Liver (tissue), 9 donors: ENCODE data around the gene SGIP1. TPM values are rescaled to one million over a fixed set of nuclear protein-coding genes. Genes with fewer than 3 reads are reported as not detected.

Source experiments
- DNase-seq: peaks from one replicate; pipeline ENCODE4 v3.0.0-alpha.2; 2017; ENCODE audit warnings: low spot score
- H3K27ac ChIP-seq, 2 donors: one replicate each; pipeline ENCODE4 v1.7.0; 2013; ENCODE audit warnings: inconsistent platforms in 2 of 2, low read length in 2 of 2, control low read depth in 1 of 2, low read depth in 1 of 2, mild to moderate bottlenecking in 1 of 2
- H3K27me3 ChIP-seq, 4 donors: one replicate each; pipeline versions ENCODE4 v1.6.1 to v1.7.0; 2013; ENCODE audit warnings: low read length in 3 of 4, inconsistent platforms in 1 of 4, mild to moderate bottlenecking in 1 of 4, moderate library complexity in 1 of 4; ENCODE audit not compliant: control insufficient read depth in 4 of 4, insufficient read depth in 4 of 4
- H3K36me3 ChIP-seq, 4 donors: one replicate each; pipeline versions ENCODE4 v1.6.1 to v1.7.0; 2013; ENCODE audit warnings: low read length in 3 of 4, mild to moderate bottlenecking in 3 of 4, low read depth in 1 of 4, moderate library complexity in 1 of 4; ENCODE audit not compliant: control insufficient read depth in 4 of 4, insufficient read depth in 3 of 4
- H3K4me1 ChIP-seq, 4 donors: one replicate each; pipeline versions ENCODE4 v1.6.1 to v1.7.0; 2013; ENCODE audit warnings: low read length in 3 of 4, mild to moderate bottlenecking in 3 of 4, moderate library complexity in 1 of 4; ENCODE audit not compliant: control insufficient read depth in 4 of 4, insufficient read depth in 4 of 4
- H3K4me3 ChIP-seq, 3 donors: one replicate each; pipeline versions ENCODE4 v1.6.1 to v1.7.0; 2013; ENCODE audit warnings: low read length in 3 of 3, control low read depth in 1 of 3, low read depth in 1 of 3, mild to moderate bottlenecking in 1 of 3
- H3K9ac ChIP-seq, 2 donors: one replicate each; pipeline ENCODE4 v1.7.0; 2013; ENCODE audit warnings: low read length in 2 of 2, mild to moderate bottlenecking in 2 of 2, moderate library complexity in 2 of 2, control low read depth in 1 of 2, low read depth in 1 of 2
- H3K9me3 ChIP-seq, 4 donors: one replicate each; pipeline versions ENCODE4 v1.6.1 to v1.7.0; 2013; ENCODE audit warnings: low read length in 3 of 4; ENCODE audit not compliant: control insufficient read depth in 4 of 4
- ATF3 ChIP-seq: IDR thresholded peaks from 2 replicates; pipeline ENCODE4 v1.6.1; 2016; ENCODE audit warnings: antibody characterized with exemption
- EGR1 ChIP-seq, 2 donors: IDR thresholded peaks; 2 replicates each; pipeline ENCODE4 v1.6.1; 2016 to 2018; ENCODE audit warnings: antibody characterized with exemption in 2 of 2, low read depth in 2 of 2
- FOXA1 ChIP-seq: IDR thresholded peaks from 2 replicates; pipeline ENCODE4 v1.6.1; 2016; ENCODE audit warnings: antibody characterized with exemption
- FOXA2 ChIP-seq: IDR thresholded peaks from 2 replicates; pipeline ENCODE4 v1.6.1; 2016; ENCODE audit warnings: antibody characterized with exemption
- GABPA ChIP-seq, 2 donors: IDR thresholded peaks in 1 of 2; conservative IDR thresholded peaks in 1 of 2; 2 replicates each; pipeline ENCODE4 v1.6.1; 2016; ENCODE audit warnings: antibody characterized with exemption in 2 of 2, mild to moderate bottlenecking in 1 of 2, moderate library complexity in 1 of 2
- HNF4A ChIP-seq, 2 donors: conservative IDR thresholded peaks; 2 replicates each; pipeline ENCODE4 v1.6.1; 2016; ENCODE audit warnings: antibody characterized with exemption in 2 of 2, mild to moderate bottlenecking in 2 of 2
- HNF4G ChIP-seq: IDR thresholded peaks from 2 replicates; pipeline ENCODE4 v1.6.1; 2016; ENCODE audit warnings: antibody characterized with exemption
- JUND ChIP-seq, 2 donors: IDR thresholded peaks; 2 replicates each; pipeline ENCODE4 v1.6.1; 2016; ENCODE audit warnings: antibody characterized with exemption in 2 of 2
- MAX ChIP-seq: IDR thresholded peaks from 2 replicates; pipeline ENCODE4 v1.6.1; 2016; ENCODE audit warnings: antibody characterized with exemption
- NR2F2 ChIP-seq: IDR thresholded peaks from 2 replicates; pipeline ENCODE4 v1.6.1; 2016; ENCODE audit warnings: antibody characterized with exemption
- RAD21 ChIP-seq, 2 donors: IDR thresholded peaks; 2 replicates each; pipeline ENCODE4 v1.6.1; 2016; ENCODE audit warnings: antibody characterized with exemption in 2 of 2, mild to moderate bottlenecking in 2 of 2
- REST ChIP-seq: IDR thresholded peaks from 2 replicates; pipeline ENCODE4 v1.6.1; 2016; ENCODE audit warnings: antibody characterized with exemption, mild to moderate bottlenecking
- RXRA ChIP-seq, 2 donors: IDR thresholded peaks; 2 replicates each; pipeline ENCODE4 v1.6.1; 2017 to 2018; ENCODE audit warnings: antibody characterized with exemption in 2 of 2, mild to moderate bottlenecking in 1 of 2
- SP1 ChIP-seq: IDR thresholded peaks from 2 replicates; pipeline ENCODE4 v1.6.1; 2018; ENCODE audit warnings: antibody characterized with exemption, mild to moderate bottlenecking
- TAF1 ChIP-seq: conservative IDR thresholded peaks from 2 replicates; pipeline ENCODE4 v1.6.1; 2016; ENCODE audit warnings: antibody characterized with exemption, mild to moderate bottlenecking
- YY1 ChIP-seq: IDR thresholded peaks from 2 replicates; pipeline ENCODE4 v1.6.1; 2016; ENCODE audit warnings: antibody characterized with exemption, mild to moderate bottlenecking
- WGBS: extraction: QIAGEN DNeasy Blood & Tissue Kit; methylation state at CpG from one replicate; pipeline ENCODE4 v1.1.7; 2013; 5-methylcytosine and 5-hydroxymethylcytosine counted together
- polyA plus RNA-seq, 2 donors: library from polyadenylated mRNA; stranded (reverse) in 1 of 2; unstranded in 1 of 2; fragments of 200-250 nt in 1 of 2; fragments of >200 nt in 1 of 2; fragmentation: Nextera tagmentation in 1 of 2; extraction: Ambion mirVana in 1 of 2; gene quantifications; one replicate each; pipeline versions ENCODE4 v1.2.1 to v1.2.3, GENCODE V29; 2013 to 2015
- total RNA-seq, 2 donors: library from RNA; depleted of rRNA; stranded (reverse); fragments of >200 nt; gene quantifications; one replicate each; pipeline ENCODE4 v1.2.3, GENCODE V29; 2014
- TF ChIP-seq, protein P1 (sequence below): fragments of 150-350 bp; IDR thresholded peaks from 2 replicates; pipeline ENCODE4 v1.5.1; 2017; ENCODE audit warnings: improper control_type of control experiment, low read depth, low read length; ENCODE audit not compliant: missing input control
- donor health status: healthy.
- donor health status: healthy.
- donor health status: healthy.
- donor health status: healthy.
- donor health status: healthy.

The SGIP1 gene
- total and polyA plus RNA-seq, 4 donors: 0.09 to 2.5 (median 0.38) TPM

- no peak for DNase-seq
- Histone ChIP-seq H3K4me1 (no peaks in the 10 kb centered on the region), H3K27ac (no peak overlapping the region), H3K4me3 (no peak overlapping the region), H3K36me3 (no peaks in the 10 kb centered on the region), H3K27me3 (no peaks in the 10 kb centered on the region), H3K9me3 (peaks cover 0 to 7% (median 1%) of the 10 kb centered on the region in 4 donors), H3K9ac (no peak overlapping the region)
- TF ChIP-seq SP1 (no peak), FOXA2 (no peak), TAF1 (no peak), RAD21 (IDR thresholded peaks at IDR 0.05) (no peak), REST (no peak), YY1 (no peak), NR2F2 (no peak), HNF4G (no peak), MAX (no peak), HNF4A (conservative IDR thresholded peaks at IDR 0.05) (no peak), FOXA1 (no peak), ATF3 (no peak), EGR1 (IDR thresholded peaks at IDR 0.05; ENCODE audit: low read depth in 2 of 2) (no peak)
- TF ChIP-seq, protein P1, sequence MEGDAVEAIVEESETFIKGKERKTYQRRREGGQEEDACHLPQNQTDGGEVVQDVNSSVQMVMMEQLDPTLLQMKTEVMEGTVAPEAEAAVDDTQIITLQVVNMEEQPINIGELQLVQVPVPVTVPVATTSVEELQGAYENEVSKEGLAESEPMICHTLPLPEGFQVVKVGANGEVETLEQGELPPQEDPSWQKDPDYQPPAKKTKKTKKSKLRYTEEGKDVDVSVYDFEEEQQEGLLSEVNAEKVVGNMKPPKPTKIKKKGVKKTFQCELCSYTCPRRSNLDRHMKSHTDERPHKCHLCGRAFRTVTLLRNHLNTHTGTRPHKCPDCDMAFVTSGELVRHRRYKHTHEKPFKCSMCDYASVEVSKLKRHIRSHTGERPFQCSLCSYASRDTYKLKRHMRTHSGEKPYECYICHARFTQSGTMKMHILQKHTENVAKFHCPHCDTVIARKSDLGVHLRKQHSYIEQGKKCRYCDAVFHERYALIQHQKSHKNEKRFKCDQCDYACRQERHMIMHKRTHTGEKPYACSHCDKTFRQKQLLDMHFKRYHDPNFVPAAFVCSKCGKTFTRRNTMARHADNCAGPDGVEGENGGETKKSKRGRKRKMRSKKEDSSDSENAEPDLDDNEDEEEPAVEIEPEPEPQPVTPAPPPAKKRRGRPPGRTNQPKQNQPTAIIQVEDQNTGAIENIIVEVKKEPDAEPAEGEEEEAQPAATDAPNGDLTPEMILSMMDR: no peak
- WGBS: 81% methylated on average over 2 of the region's 2 CpGs
These were observed 153.4 kb downstream of the SGIP1 start for GRCh38 chr1:66687358-66687757.

GRCh38 chr1:66690666-66691381 is 156.9 kb downstream of the SGIP1 start:
- no peaks in the 10 kb centered on the region for H3K4me1 ChIP-seq
- H3K4me3 ChIP-seq: no peak overlapping the region
- peaks cover 0 to 7% (median 1%) of the 10 kb centered on the region in 4 donors for H3K9me3 ChIP-seq
- WGBS: 72% methylated on average over 7 of the region's 7 CpGs
- no peaks in the 10 kb centered on the region for H3K36me3 ChIP-seq
- H3K9ac ChIP-seq: no peak overlapping the region
- no peak for DNase-seq
- no peak overlapping the region for H3K27ac ChIP-seq
- no peaks in the 10 kb centered on the region for H3K27me3 ChIP-seq
- TF ChIP-seq MAX (no peak), GABPA (IDR thresholded peaks at IDR 0.05 in 1 of 2, conservative IDR thresholded peaks at IDR 0.05 in 1 of 2) (no peak), YY1 (no peak), TAF1 (no peak), REST (no peak), SP1 (no peak), FOXA1 (no peak), RXRA (IDR thresholded peaks at IDR 0.05) (no peak), EGR1 (IDR thresholded peaks at IDR 0.05; ENCODE audit: low read depth in 2 of 2) (no peak), HNF4A (conservative IDR thresholded peaks at IDR 0.05) (no peak), NR2F2 (no peak), JUND (IDR thresholded peaks at IDR 0.05) (no peak)
- TF ChIP-seq, protein P1: no peak
